Measurements from ENCODE around the gene CDH2.

GRCh38 chr18:28171837-28172236, 5.1 kb downstream of the CDH2 start:
- no peak for TF ChIP-seq CTCF (IDR thresholded peaks at IDR 0.05; ENCODE audit: insufficient read depth, low read depth, low read length)
- TF ChIP-seq EZH2 (IDR thresholded peaks at IDR 0.05; ENCODE audit: insufficient read depth, low read length), result no peak
